Subcutaneous adipose tissue (tissue), 4 donors: ENCODE data around the gene KRTAP19-1. TPM values are rescaled to one million over a fixed set of nuclear protein-coding genes. Genes with fewer than 3 reads are reported as not detected.

Source experiments
- CTCF ChIP-seq: fragments of 450-650 bp; IDR thresholded peaks from one replicate; pipeline ENCODE4 v1.5.1; 2016; ENCODE audit warnings: low read depth, mild to moderate bottlenecking, control low read depth, antibody characterized with exemption, moderate library complexity
- total RNA-seq, 4 donors: library from RNA; depleted of rRNA; stranded (reverse); fragments of >200 nt; gene quantifications; one replicate each; pipeline ENCODE4 v1.1.0, GENCODE V29; 2016

KRTAP19-1 gene
- total RNA-seq, 4 donors from 2014 or later: not detected

- no peak for TF ChIP-seq CTCF
These were observed 6.0 kb upstream of the KRTAP19-1 start for GRCh38 chr21:30486180-30486579.

- no peak for TF ChIP-seq CTCF
These were observed 2.0 kb upstream of the KRTAP19-1 start for GRCh38 chr21:30482130-30482529.

- no peak for TF ChIP-seq CTCF
These were observed 908 bp downstream of the KRTAP19-1 start for GRCh38 chr21:30479259-30479658.

- TF ChIP-seq CTCF: no peak
These were observed 2.2 kb downstream of the KRTAP19-1 start for GRCh38 chr21:30478004-30478403.

- no peak for TF ChIP-seq CTCF
These were observed 11.1 kb downstream of the KRTAP19-1 start for GRCh38 chr21:30468900-30469714.

GRCh38 chr21:30463713-30464112, 16.5 kb downstream of the KRTAP19-1 start:
- no peak for TF ChIP-seq CTCF

- TF ChIP-seq CTCF: no peak
These were observed 31.7 kb downstream of the KRTAP19-1 start for GRCh38 chr21:30448514-30448913.
